ENCODE measurements around the gene CADPS2.

GRCh38 chr7:122492007-122492406 lies 394.3 kb downstream of the CADPS2 start:
- no peak for TF ChIP-seq CTCF (IDR thresholded peaks at IDR 0.05; ENCODE audit: insufficient read depth, low read length)
- TF ChIP-seq POLR2AphosphoS5 (IDR thresholded peaks at IDR 0.05; ENCODE audit: low read depth), result no peak
- no peak for TF ChIP-seq GABPA (IDR thresholded peaks at IDR 0.05; ENCODE audit: low read depth)
- TF ChIP-seq REST (IDR thresholded peaks at IDR 0.05; ENCODE audit: insufficient replicate concordance, low read depth), result no peak
- TF ChIP-seq SPI1 (IDR thresholded peaks at IDR 0.05; ENCODE audit: borderline replicate concordance, low read depth), result no peak

Data from HL-60 (cell line).